HepG2 (cell line): Measurements from ENCODE around the gene XPR1. TPM values are rescaled to one million over a fixed set of nuclear protein-coding genes. Genes with fewer than 3 reads are reported as not detected.
A peak's percentile ranks its signal among the peaks of the same experiment; 100 is the strongest.

Experiments used
- ARID2 ChIP-seq: sonication (generic); formaldehyde crosslinking; IDR thresholded peaks from 2 replicates; pipeline ENCODE4 v1.8.1; 2022; ENCODE audit warnings: mild to moderate bottlenecking, missing genetic modification reagents, borderline replicate concordance
- CHCHD3 ChIP-seq: sonication (generic); formaldehyde crosslinking; IDR thresholded peaks from 2 replicates; pipeline ENCODE4 v1.8.0; 2022; ENCODE audit warnings: mild to moderate bottlenecking, missing genetic modification reagents, moderate library complexity
- FIP1L1 ChIP-seq: fragments of 200-400 bp; formaldehyde crosslinking; IDR thresholded peaks from 2 replicates; pipeline ENCODE4 v1.6.1; 2018; ENCODE audit warnings: low read depth, mild to moderate bottlenecking, low read length, moderate library complexity, borderline replicate concordance; ENCODE audit not compliant: insufficient read depth
- GABPA ChIP-seq, 2 experiments: IDR thresholded peaks; 2 replicates each; pipeline ENCODE4 v1.6.1; 2011 to 2016; ENCODE audit warnings: low read depth in 2 of 2, low read length in 1 of 2, missing biosample characterization in 1 of 2, missing genetic modification characterization in 1 of 2
- GLI4 ChIP-seq: sonication (generic); formaldehyde crosslinking; IDR thresholded peaks from 2 replicates; pipeline ENCODE4 v1.5.1; 2020; ENCODE audit warnings: missing genetic modification reagents, mild to moderate bottlenecking, moderate library complexity, borderline replicate concordance
- GMEB1 ChIP-seq: sonication (generic); formaldehyde crosslinking; IDR thresholded peaks from 2 replicates; pipeline ENCODE4 v1.5.1; 2020; ENCODE audit warnings: missing genetic modification reagents, mild to moderate bottlenecking, borderline replicate concordance
- GRHL1 ChIP-seq: sonication (generic); formaldehyde crosslinking; conservative IDR thresholded peaks from 2 replicates; pipeline ENCODE4 v1.8.0; 2022; ENCODE audit warnings: missing genetic modification reagents
- HNRNPL ChIP-seq: fragments of 200-400 bp; formaldehyde crosslinking; IDR thresholded peaks from 2 replicates; pipeline ENCODE4 v1.6.1; 2017; ENCODE audit warnings: mild to moderate bottlenecking, low read depth, low read length
- HNRNPLL ChIP-seq: fragments of 200-400 bp; formaldehyde crosslinking; IDR thresholded peaks from 2 replicates; pipeline ENCODE4 v1.6.1; 2017; ENCODE audit warnings: mild to moderate bottlenecking, low read depth, low read length; ENCODE audit not compliant: poor library complexity, severe bottlenecking
- KLF12 ChIP-seq: sonication (generic); formaldehyde crosslinking; IDR thresholded peaks from 2 replicates; pipeline ENCODE4 v1.4.0; 2020; ENCODE audit warnings: missing genetic modification reagents, borderline replicate concordance
- MBNL3 ChIP-seq: fragments of 250-450 bp; sonication (Bioruptor Pico); conservative IDR thresholded peaks from 2 replicates; pipeline ENCODE4 v1.8.0; 2022; ENCODE audit warnings: mild to moderate bottlenecking, inconsistent platforms
- NFE2L1 ChIP-seq: sonication (generic); formaldehyde crosslinking; IDR thresholded peaks from 2 replicates; pipeline ENCODE4 v1.4.0; 2020; ENCODE audit warnings: missing genetic modification reagents, mild to moderate bottlenecking, borderline replicate concordance
- RORA ChIP-seq: sonication (generic); formaldehyde crosslinking; IDR thresholded peaks from 2 replicates; pipeline ENCODE4 v1.5.0; 2020; ENCODE audit warnings: mild to moderate bottlenecking, missing genetic modification reagents, moderate library complexity
- TARDBP ChIP-seq: sonication (generic); formaldehyde crosslinking; IDR thresholded peaks from 2 replicates; pipeline ENCODE4 v1.8.0; 2022; ENCODE audit warnings: mild to moderate bottlenecking, missing genetic modification reagents
- U2AF2 ChIP-seq: fragments of 200-400 bp; formaldehyde crosslinking; IDR thresholded peaks from 2 replicates; pipeline ENCODE4 v1.6.1; 2017; ENCODE audit warnings: low read depth, mild to moderate bottlenecking, low read length
- ZNF34 ChIP-seq: sonication (generic); formaldehyde crosslinking; IDR thresholded peaks from 2 replicates; pipeline ENCODE4 v1.4.0; 2020; ENCODE audit warnings: mild to moderate bottlenecking, missing genetic modification reagents, borderline replicate concordance
- ZNF362 ChIP-seq: sonication (generic); formaldehyde crosslinking; IDR thresholded peaks from 2 replicates; pipeline ENCODE4 v1.4.0; 2020; ENCODE audit warnings: missing genetic modification reagents, mild to moderate bottlenecking, borderline replicate concordance
- ZNF460 ChIP-seq: sonication (generic); formaldehyde crosslinking; IDR thresholded peaks from 2 replicates; pipeline ENCODE4 v1.5.1; 2020; ENCODE audit warnings: missing genetic modification reagents, mild to moderate bottlenecking, borderline replicate concordance
- ZNF543 ChIP-seq: sonication (generic); formaldehyde crosslinking; IDR thresholded peaks from 2 replicates; pipeline ENCODE4 v1.4.0; 2020; ENCODE audit warnings: mild to moderate bottlenecking, missing genetic modification reagents
- ZNF577 ChIP-seq: sonication (generic); formaldehyde crosslinking; IDR thresholded peaks from 2 replicates; pipeline ENCODE4 v1.4.0; 2020; ENCODE audit warnings: mild to moderate bottlenecking, low read depth, missing genetic modification reagents, borderline replicate concordance
- ZNF710 ChIP-seq: sonication (generic); formaldehyde crosslinking; IDR thresholded peaks from 2 replicates; pipeline ENCODE4 v1.5.0; 2020; ENCODE audit warnings: mild to moderate bottlenecking, missing genetic modification reagents, borderline replicate concordance
- ZNF780A ChIP-seq: sonication (generic); formaldehyde crosslinking; IDR thresholded peaks from 2 replicates; pipeline ENCODE4 v1.8.0; 2022; ENCODE audit warnings: mild to moderate bottlenecking, missing genetic modification reagents, moderate library complexity
- ZNF782 ChIP-seq: sonication (generic); formaldehyde crosslinking; IDR thresholded peaks from 2 replicates; pipeline ENCODE4 v1.4.0; 2020; ENCODE audit warnings: missing genetic modification reagents, mild to moderate bottlenecking, borderline replicate concordance
- polyA plus RNA-seq, 8 experiments: library from polyadenylated mRNA; depleted of rRNA in 3 of 8; stranded (reverse) in 7 of 8; unstranded in 1 of 8; fragments of >200 nt; fragmentation: Illumina TruSeq in 4 of 8; extraction: Trizol in 4 of 8; gene quantifications; 2 replicates each; pipeline versions ENCODE4 v1.2.1 to v1.2.3, GENCODE V29; 2011 to 2016; ENCODE audit warnings: low read depth in 4 of 8, missing spikeins in 1 of 8, mixed read lengths in 1 of 8; ENCODE audit not compliant: insufficient read depth in 1 of 8
- total RNA-seq, 5 experiments: library from RNA; depleted of rRNA; stranded (reverse); fragments of >200 nt; fragmentation: Illumina TruSeq; extraction: Trizol; gene quantifications; 2 replicates each; pipeline ENCODE4 v1.2.3, GENCODE V29; 2016; ENCODE audit warnings: low read depth in 1 of 5

The XPR1 gene
- total and polyA plus RNA-seq, 2 of the 13 experiments (the other 11 are each of a cell fraction or from before 2014, with no cell fraction given) = 22.3 to 23.6 TPM

- TF ChIP-seq ZNF362 (CRISPR knock-in tag) (no peak), HNRNPLL (peak; percentile 73), GABPA (IDR thresholded peaks at IDR 0.05; ENCODE audit: low read depth, low read length) (no peak), GABPA (CRISPR knock-in tag; IDR thresholded peaks at IDR 0.05; ENCODE audit: low read depth) (no peak), ZNF710 (CRISPR knock-in tag) (no peak), ZNF543 (no peak), KLF12 (CRISPR knock-in tag) (no peak), ARID2 (CRISPR knock-in tag) (no peak), GRHL1 (CRISPR knock-in tag) (no peak), NFE2L1 (CRISPR knock-in tag) (no peak), CHCHD3 (CRISPR knock-in tag) (no peak), ZNF780A (CRISPR knock-in tag) (no peak), FIP1L1 (no peak), ZNF782 (CRISPR knock-in tag) (peak; percentile 81; the same call in 1 of the 2 replicates), ZNF460 (CRISPR knock-in tag) (no peak), GLI4 (CRISPR knock-in tag) (no peak), MBNL3 (CRISPR knock-in tag) (no peak), HNRNPL (no peak), GMEB1 (CRISPR knock-in tag) (peak; percentile 74), ZNF577 (CRISPR knock-in tag) (no peak), ZNF34 (CRISPR knock-in tag) (no peak), RORA (CRISPR knock-in tag) (no peak), U2AF2 (no peak), TARDBP (CRISPR knock-in tag) (peak; percentile 53; the same call in 1 of the 2 replicates)
Measured at GRCh38 chr1:180631766-180632325, at the start of gene XPR1 (continued).
